Stimulated activated effector memory CD8-positive, alpha-beta T cell treated with anti-CD3 and anti-CD28 coated beads, Interleukin-12 subunit alpha, Interleukin-12 subunit beta, amount 100 ng/mL, for 72 hours (primary cell): ENCODE results near the gene MTOR.
"Not testable (repeated sequence)": the region's sequence is repeated elsewhere in the genome, so short reads cannot be mapped to it uniquely, and the experiment has no call there.

Source experiments
- ATAC-seq: fragments of 150-1000 bp; cut with Tn5 transposase; 2 replicates; pipeline ENCODE4 v1.10.0; 2021
- DNase-seq, 2 donors: peaks; one replicate each; pipeline ENCODE4 v3.0.0; 2021 to 2022; ENCODE audit warnings: low spot score in 2 of 2
- H3K27ac Mint-ChIP-seq: one replicate; pipeline ENCODE4 v1.8.0; 2022; ENCODE audit warnings: mild to moderate bottlenecking, mixed read lengths
- H3K36me3 Mint-ChIP-seq: one replicate; pipeline ENCODE4 v1.8.0; 2022; ENCODE audit warnings: mild to moderate bottlenecking, mixed read lengths
- H3K4me1 Mint-ChIP-seq: one replicate; pipeline ENCODE4 v1.8.0; 2022; ENCODE audit warnings: mixed read lengths
- H3K4me3 Mint-ChIP-seq: one replicate; pipeline ENCODE4 v1.8.0; 2022; ENCODE audit warnings: mild to moderate bottlenecking, mixed read lengths
- H3K9me3 Mint-ChIP-seq: one replicate; pipeline ENCODE4 v1.8.0; 2022; ENCODE audit warnings: mixed read lengths

MTOR gene

GRCh38 chr1:11262171-11263049, at the start of gene MTOR:
Gene MTOR (minus strand): TSS chr1:11262551. CDS start chr1:11259409, 3,142 bp downstream.
- peak within 1 kb of the TSS; percentile 82 for H3K4me3 Mint-ChIP-seq
- DNase-seq (peak; percentile 80 to 97), ATAC-seq (peak; percentile 99)
- no peaks in the 10 kb centered on the region for H3K9me3 Mint-ChIP-seq
- peaks cover 23% of the 10 kb centered on the region for H3K36me3 Mint-ChIP-seq
- H3K4me1 Mint-ChIP-seq = peaks cover 5% of the 10 kb centered on the region
- H3K27ac Mint-ChIP-seq = peak within 1 kb of the TSS; percentile 87

DNA sequence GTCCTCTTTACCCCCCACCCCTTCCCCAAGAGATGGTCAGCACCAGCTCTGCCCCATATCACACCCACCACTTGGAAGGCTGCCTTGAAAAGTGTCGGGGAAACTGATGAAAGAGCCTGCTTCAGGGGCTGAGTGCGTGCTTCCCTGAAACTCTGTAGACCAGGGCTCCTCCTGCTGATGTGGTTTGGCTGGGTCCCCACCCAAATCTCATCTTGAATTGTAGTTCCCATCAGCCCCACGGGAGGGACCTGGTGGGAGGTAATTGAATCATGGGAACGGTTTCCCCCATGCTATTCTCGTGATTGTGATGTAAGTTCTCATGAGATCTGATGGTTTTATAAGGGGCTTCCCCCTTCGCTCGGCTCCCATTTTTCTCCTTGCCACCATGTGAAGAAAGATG, 47.0 kb upstream of the MTOR start:
- no peak overlapping the region for H3K27ac Mint-ChIP-seq
- no peaks in the 10 kb centered on the region for H3K9me3 Mint-ChIP-seq
- H3K36me3 Mint-ChIP-seq = no peaks in the 10 kb centered on the region
- ATAC-seq = no peak
- H3K4me3 Mint-ChIP-seq = no peak overlapping the region
- no peaks in the 10 kb centered on the region for H3K4me1 Mint-ChIP-seq
- DNase-seq = no peak

GRCh38 chr1:11308699-11309224, 46.4 kb upstream of the MTOR start:
- H3K27ac Mint-ChIP-seq = no peak overlapping the region
- no peak overlapping the region for H3K4me3 Mint-ChIP-seq
- no peaks in the 10 kb centered on the region for H3K4me1 Mint-ChIP-seq
- no peaks in the 10 kb centered on the region for H3K36me3 Mint-ChIP-seq
- H3K9me3 Mint-ChIP-seq = no peaks in the 10 kb centered on the region
- DNase-seq (no peak), ATAC-seq (no peak)

GRCh38 chr1:11307852-11308251, 45.5 kb upstream of the MTOR start:
- ATAC-seq (no peak), DNase-seq (no peak)
- Mint-ChIP-seq H3K4me1 (no peaks in the 10 kb centered on the region), H3K27ac (no peak overlapping the region), H3K9me3 (no peaks in the 10 kb centered on the region), H3K36me3 (no peaks in the 10 kb centered on the region), H3K4me3 (no peak overlapping the region)

DNA sequence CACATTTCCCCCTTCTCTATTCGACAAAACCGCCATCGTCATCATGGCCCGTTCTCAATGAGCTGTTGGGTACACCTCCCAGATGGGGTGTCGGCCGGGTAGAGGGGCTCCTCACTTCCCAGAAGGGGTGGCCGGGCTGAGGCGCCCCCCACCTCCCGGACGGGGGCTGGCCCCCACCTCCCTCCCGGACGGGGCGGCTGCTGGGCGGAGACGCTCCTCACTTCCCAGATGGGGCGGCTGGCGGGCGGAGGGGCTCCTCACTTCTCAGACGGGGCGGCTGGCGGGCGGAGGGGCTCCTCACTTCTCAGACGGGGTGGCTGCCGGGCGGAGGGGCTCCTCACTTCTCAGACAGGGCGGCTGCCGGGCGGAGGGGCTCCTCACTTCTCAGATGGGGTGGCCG, 43.2 kb upstream of the MTOR start:
- not testable (repeated sequence) for H3K4me1 Mint-ChIP-seq, DNase-seq, H3K36me3 Mint-ChIP-seq, H3K27ac Mint-ChIP-seq, H3K9me3 Mint-ChIP-seq, ATAC-seq, H3K4me3 Mint-ChIP-seq

- no peak for DNase-seq
- Mint-ChIP-seq H3K36me3 (no peaks in the 10 kb centered on the region), H3K4me1 (no peaks in the 10 kb centered on the region), H3K4me3 (no peak overlapping the region), H3K27ac (no peak overlapping the region), H3K9me3 (no peaks in the 10 kb centered on the region)
- ATAC-seq = no peak
Observed at GRCh38 chr1:11302366-11302765, 40.0 kb upstream of the MTOR start.

- Mint-ChIP-seq H3K9me3 (no peaks in the 10 kb centered on the region), H3K4me3 (no peak overlapping the region), H3K36me3 (no peaks in the 10 kb centered on the region), H3K4me1 (no peaks in the 10 kb centered on the region), H3K27ac (no peak overlapping the region)
- no peak for ATAC-seq
- DNase-seq = no peak
Observed at GRCh38 chr1:11301601-11302000, 39.2 kb upstream of the MTOR start.

- Mint-ChIP-seq H3K36me3 (no peaks in the 10 kb centered on the region), H3K4me3 (no peak overlapping the region), H3K4me1 (peaks cover 10% of the 10 kb centered on the region), H3K9me3 (no peaks in the 10 kb centered on the region), H3K27ac (no peak overlapping the region)
- ATAC-seq = no peak
- no peak for DNase-seq
Observed at GRCh38 chr1:11299225-11299574, 36.8 kb upstream of the MTOR start.

DNA sequence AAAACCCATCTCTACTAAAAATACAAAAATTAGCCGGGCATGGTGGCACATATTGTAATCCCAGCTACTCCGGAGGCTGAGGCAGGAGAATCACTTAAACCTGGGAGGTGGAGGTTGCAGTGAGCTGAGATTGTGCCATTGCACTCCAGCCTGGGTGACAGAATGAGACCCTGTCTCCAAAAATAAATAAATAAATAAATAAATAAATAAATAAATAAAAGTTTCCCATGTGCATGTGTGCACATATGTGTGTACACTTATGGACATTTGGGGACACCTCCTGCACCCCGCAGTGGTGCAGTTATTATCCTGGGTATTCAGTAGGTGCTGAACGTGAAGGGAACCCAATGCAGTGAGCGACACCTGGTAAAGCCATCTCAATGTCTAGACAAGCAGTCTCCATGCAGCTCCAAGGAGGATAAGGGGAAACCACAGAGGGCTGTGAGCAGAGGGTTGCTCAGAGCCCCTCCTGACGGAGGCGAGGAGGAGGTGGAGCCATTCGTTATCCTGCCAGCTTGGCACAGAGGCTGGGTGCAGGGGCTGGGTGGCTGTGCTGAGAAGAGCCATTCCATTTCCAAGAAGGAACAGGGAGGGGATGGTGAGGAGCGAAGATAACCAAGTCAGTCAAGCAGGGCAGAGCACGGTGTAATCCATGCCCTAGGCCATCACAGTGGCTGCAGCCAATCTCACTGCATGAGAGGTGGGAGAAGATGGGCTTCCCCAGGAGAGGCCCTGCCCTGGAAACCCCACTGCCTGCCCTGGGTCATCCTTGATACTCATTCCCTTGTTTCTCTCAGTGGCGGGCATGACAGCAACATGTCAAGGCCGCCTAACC, 36.3 kb upstream of the MTOR start:
- DNase-seq (no peak), ATAC-seq (no peak)
- no peak overlapping the region for H3K4me3 Mint-ChIP-seq
- peak overlapping the region; percentile 54 for H3K27ac Mint-ChIP-seq
- H3K9me3 Mint-ChIP-seq = no peaks in the 10 kb centered on the region
- H3K4me1 Mint-ChIP-seq = peaks cover 10% of the 10 kb centered on the region
- H3K36me3 Mint-ChIP-seq = no peaks in the 10 kb centered on the region

DNA sequence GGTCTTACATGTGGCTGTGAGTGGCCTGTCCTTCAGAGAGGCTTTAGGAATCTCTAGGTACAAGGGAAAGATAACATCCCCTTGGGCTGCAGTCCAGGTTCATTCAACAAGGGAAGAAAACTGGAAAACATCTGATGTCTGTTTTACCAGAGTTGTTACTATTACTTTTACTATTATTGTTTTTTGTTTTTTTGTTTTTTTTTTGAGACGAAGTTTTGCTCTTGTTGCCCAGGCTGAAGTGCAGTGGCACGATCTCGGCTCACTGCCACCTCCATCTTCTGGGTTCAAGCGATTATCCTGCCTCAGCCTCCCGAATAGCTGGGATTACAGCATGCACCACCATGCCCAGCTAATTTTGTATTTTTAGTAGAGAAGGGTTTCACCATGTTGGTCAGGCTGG, 35.4 kb upstream of the MTOR start:
- peaks cover 10% of the 10 kb centered on the region for H3K4me1 Mint-ChIP-seq
- H3K4me3 Mint-ChIP-seq, DNase-seq, H3K36me3 Mint-ChIP-seq, H3K9me3 Mint-ChIP-seq, ATAC-seq, H3K27ac Mint-ChIP-seq: not testable (repeated sequence)

DNA sequence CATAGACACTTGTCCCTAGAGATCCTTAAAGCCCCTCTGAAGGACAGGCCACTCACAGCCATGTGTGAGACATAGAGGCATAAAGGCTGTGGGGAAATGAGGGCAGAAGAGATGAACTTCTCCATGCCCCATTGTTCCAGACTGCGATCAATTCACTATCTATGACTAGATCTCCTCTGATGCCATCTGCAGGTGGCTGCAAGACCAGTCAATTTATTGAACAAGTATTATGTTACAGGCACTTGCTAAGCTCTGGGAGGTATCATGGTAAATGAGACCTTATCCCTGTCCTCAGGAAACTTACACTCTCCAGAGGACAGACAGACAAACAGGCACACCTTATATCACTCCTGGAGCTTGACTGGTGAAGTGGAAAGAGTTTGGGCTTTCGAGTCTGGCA, 33.6 kb upstream of the MTOR start:
- DNase-seq = no peak
- no peak for ATAC-seq
- no peaks in the 10 kb centered on the region for H3K9me3 Mint-ChIP-seq

GRCh38 chr1:11294951-11295350, 32.6 kb upstream of the MTOR start:
- peaks cover 24% of the 10 kb centered on the region for H3K36me3 Mint-ChIP-seq
- H3K27ac Mint-ChIP-seq = peak overlapping the region; percentile 76
- peaks cover 24% of the 10 kb centered on the region for H3K4me1 Mint-ChIP-seq
- no peak overlapping the region for H3K4me3 Mint-ChIP-seq
- no peak for DNase-seq
- ATAC-seq = peak; percentile 13
- no peaks in the 10 kb centered on the region for H3K9me3 Mint-ChIP-seq

More for the DNA sequence above, 33.6 kb upstream of the MTOR start:
- peak overlapping the region; percentile 45 for H3K27ac Mint-ChIP-seq
- H3K36me3 Mint-ChIP-seq = peaks cover 14% of the 10 kb centered on the region
- no peak overlapping the region for H3K4me3 Mint-ChIP-seq
- H3K4me1 Mint-ChIP-seq = peaks cover 20% of the 10 kb centered on the region

DNA sequence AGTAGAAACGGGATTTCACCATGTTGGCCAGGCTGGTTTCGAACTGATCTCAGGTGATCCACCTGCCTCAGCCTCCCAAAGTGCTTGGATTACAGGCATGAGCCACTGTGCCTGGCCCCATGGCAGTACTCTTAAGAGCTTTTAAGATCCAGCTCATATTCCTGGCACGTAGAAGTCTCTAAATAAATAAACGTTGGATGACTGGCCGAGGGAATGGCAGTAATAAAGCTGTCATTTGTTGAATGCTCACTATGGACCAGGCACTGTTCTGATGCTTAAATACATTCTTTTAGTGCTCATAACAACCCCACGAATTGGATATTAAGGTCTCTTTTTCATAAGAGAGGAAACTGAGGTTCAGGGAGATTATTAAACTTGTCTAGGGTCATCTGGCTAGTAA, 31.5 kb upstream of the MTOR start:
- H3K4me1 Mint-ChIP-seq = peaks cover 29% of the 10 kb centered on the region
- H3K9me3 Mint-ChIP-seq = no peaks in the 10 kb centered on the region
- H3K4me3 Mint-ChIP-seq = no peak overlapping the region
- ATAC-seq (no peak), DNase-seq (no peak)
- peaks cover 35% of the 10 kb centered on the region for H3K36me3 Mint-ChIP-seq
- H3K27ac Mint-ChIP-seq = peak overlapping the region; percentile 76

- peaks cover 63% of the 10 kb centered on the region for H3K36me3 Mint-ChIP-seq
- H3K27ac Mint-ChIP-seq = peak overlapping the region; percentile 63
- no peak for ATAC-seq
- no peaks in the 10 kb centered on the region for H3K9me3 Mint-ChIP-seq
- peaks cover 29% of the 10 kb centered on the region for H3K4me1 Mint-ChIP-seq
- H3K4me3 Mint-ChIP-seq = no peak overlapping the region
- DNase-seq = no peak
Observed at GRCh38 chr1:11291049-11291448, 28.7 kb upstream of the MTOR start.

DNA sequence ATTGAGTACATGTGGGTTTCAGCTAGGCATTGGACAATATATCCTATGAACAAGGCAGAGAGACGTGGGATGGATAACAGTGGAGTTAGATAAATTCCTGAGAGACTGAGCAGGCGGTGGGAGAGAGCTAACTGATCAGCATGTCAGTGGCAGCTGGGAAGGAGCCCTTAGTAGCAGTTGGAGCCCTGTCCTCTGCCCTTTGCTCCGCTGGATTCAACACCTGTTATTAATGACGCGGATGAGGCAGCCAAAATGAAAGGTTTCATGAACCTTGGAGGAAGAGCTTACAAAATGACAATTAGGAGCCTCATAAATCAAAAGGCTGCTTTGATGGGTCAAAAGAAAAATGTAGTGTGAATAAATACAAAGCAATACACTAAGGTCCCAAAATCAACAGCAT, 26.7 kb upstream of the MTOR start:
- H3K4me3 Mint-ChIP-seq = no peak overlapping the region
- H3K4me1 Mint-ChIP-seq = peaks cover 35% of the 10 kb centered on the region
- H3K9me3 Mint-ChIP-seq = no peaks in the 10 kb centered on the region
- ATAC-seq = no peak
- peaks cover 80% of the 10 kb centered on the region for H3K36me3 Mint-ChIP-seq
- DNase-seq = no peak
- no peak overlapping the region for H3K27ac Mint-ChIP-seq
